GM18951 (cell line): ENCODE results near the gene STEAP4.

ENCODE experiments used
- POLR2A ChIP-seq: IDR thresholded peaks from 4 replicates; pipeline ENCODE4 v1.6.1; 2011; ENCODE audit warnings: mild to moderate bottlenecking; ENCODE audit not compliant: insufficient read length, insufficient read depth; ENCODE audit errors: extremely low read depth
- in situ Hi-C: fragments of 300-500 bp; cut with MboI; formaldehyde crosslinking; loops from one replicate; pipeline ENCODE4 v1.12.0; 2022; ENCODE audit warnings: low sequenced_read_pairs, mixed read lengths, inconsistent platforms; ENCODE audit not compliant: unreplicated experiment

Gene STEAP4

GRCh38 chr7:88328787-88329186 is 22.1 kb upstream of the STEAP4 start:
- in situ Hi-C loops = no loop called here
- TF ChIP-seq POLR2A = no peak

- in situ Hi-C loops = no loop called here
- no peak for TF ChIP-seq POLR2A
These were observed 18.0 kb upstream of the STEAP4 start for GRCh38 chr7:88324699-88325098.

DNA sequence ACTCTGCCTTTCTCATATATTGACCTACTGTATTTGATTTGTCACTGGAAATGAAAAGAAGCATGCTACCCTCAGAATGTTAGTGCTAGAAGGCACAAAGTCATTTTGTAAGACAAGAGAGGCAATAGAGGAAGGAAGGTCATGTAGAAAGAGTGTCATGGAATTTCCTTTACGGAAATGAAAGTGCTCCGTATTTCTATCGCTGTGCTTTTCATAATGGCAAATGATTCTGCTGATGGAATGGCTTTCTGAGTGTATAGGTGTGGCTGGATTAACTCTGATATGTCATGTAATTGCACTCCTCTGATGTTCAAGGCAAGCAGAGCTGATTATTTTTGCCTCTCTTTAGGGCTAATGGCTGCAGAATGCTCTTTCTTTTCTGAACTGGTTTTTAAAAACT is 15.5 kb upstream of the STEAP4 start:
- in situ Hi-C loops = no loop called here
- no peak for TF ChIP-seq POLR2A

DNA sequence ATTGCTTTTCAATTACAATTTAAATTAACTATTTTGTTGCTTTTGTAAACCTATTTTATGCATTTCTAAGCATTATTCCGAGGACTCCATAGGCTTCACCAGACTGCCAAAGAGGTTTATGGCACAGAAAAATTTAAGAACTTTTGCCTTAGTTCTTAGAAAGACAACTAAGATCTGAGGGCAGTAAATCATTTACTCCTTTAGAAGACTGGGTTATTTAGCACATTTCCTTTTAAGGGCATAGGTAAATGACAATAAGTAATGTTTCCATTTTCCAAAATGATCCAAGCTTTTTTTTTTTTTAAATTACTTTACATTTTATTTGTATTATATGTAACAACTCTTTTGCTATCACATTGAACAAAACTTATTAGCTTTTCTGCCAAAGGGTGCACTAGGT is 15.0 kb upstream of the STEAP4 start:
- TF ChIP-seq POLR2A = no peak
- in situ Hi-C loops = no loop called here

GRCh38 chr7:88318196-88318595 is 11.5 kb upstream of the STEAP4 start:
- in situ Hi-C loops = no loop called here
- TF ChIP-seq POLR2A = no peak

GRCh38 chr7:88317422-88317821 is 10.7 kb upstream of the STEAP4 start:
- no peak for TF ChIP-seq POLR2A

GRCh38 chr7:88316456-88316855 is 9.8 kb upstream of the STEAP4 start:
- TF ChIP-seq POLR2A = no peak
- in situ Hi-C loops = no loop called here

More at GRCh38 chr7:88317422-88317821, 10.7 kb upstream of the STEAP4 start:
- in situ Hi-C loops = no loop called here

DNA sequence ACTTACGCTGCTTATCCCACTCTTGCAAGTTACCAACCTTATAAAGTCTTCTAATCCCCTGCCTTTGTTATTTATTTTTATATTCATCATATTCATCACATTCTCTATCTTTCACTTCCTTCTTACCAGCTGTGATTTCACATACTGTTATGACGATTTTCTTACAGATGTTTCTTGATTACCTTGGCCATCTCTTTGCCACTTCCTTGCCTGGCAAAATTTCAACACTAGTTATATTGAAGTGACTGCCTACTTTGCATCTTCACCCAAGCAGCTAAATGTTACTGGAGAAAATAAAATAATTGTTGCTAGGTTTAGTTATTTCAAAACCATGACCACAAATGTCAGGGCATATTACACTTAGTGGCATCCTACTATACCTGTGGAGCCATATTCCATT is 8.8 kb upstream of the STEAP4 start:
- in situ Hi-C loops = no loop called here
- TF ChIP-seq POLR2A = no peak

GRCh38 chr7:88314061-88314491 is 7.4 kb upstream of the STEAP4 start:
- in situ Hi-C loops = no loop called here
- TF ChIP-seq POLR2A = no peak

DNA sequence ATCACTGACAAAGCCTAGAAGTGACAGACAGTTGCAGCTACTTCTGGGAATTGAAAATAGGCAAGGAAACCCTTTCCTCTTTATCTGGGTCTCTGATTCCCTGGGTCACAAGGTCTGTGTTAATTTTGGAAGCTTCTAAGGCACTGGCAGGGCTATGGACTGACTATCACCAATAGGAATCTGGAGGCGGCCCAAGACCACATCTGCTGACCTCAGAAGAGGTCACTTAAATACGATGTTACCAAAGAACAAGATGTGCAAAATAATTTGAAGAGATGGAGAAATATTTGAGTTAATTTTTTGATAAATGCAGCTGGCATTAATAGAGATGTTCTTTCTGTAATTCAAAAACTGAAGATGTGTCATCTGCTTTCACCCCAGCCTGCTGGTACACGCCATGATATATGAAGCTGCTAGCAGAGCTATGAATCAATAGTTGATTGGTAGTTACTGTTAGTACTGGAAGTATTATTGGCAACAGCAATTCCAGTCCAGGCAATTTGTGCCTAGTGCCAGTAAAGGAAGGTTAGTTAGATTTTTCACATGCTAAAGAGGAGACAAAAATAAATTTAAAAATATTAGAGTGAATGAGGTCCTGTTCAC is 5.5 kb upstream of the STEAP4 start:
- no peak for TF ChIP-seq POLR2A
- in situ Hi-C loops = no loop called here

- no peak for TF ChIP-seq POLR2A
- in situ Hi-C loops = no loop called here
These were observed 5.0 kb upstream of the STEAP4 start for GRCh38 chr7:88311675-88312036.

DNA sequence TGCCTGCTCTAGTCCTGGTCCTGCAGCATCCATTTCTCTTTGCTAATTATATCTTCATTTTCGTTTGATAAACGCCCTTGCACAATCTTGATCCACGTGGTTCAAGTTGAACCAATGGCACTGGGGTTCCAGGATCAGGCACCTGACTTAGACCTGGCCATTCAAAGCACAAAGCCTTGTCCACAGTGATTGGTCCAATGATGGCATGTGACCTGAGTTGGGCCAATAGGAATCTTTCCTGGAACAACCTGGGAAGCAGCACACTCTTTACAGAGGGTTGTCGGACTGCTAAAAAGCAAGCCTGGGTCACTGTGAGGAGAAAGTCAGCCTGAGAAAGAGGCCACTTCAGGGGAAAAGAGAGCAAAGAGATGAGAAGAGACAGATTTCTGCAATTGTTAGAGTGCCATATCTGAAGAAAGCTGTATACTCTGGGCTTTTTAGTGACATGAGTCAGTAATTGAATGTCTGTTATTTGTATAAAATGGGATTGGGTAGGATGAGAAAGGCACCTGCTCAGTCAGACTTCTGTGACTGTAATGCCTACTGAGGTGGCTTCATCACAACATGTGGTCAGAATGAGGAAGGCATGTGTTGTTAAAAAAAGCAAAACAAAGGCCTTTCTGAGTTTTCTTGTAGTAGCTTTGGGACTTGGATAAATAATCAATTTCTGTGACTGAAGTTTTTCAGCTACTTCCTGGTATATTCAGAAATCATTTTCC is 4.4 kb upstream of the STEAP4 start:
- TF ChIP-seq POLR2A = no peak
- in situ Hi-C loops = no loop called here

GRCh38 chr7:88309819-88310218 is 3.1 kb upstream of the STEAP4 start:
- in situ Hi-C loops = no loop called here
- no peak for TF ChIP-seq POLR2A

GRCh38 chr7:88307823-88308222 is 1.1 kb upstream of the STEAP4 start:
- no peak for TF ChIP-seq POLR2A
- in situ Hi-C loops = no loop called here
